ENCODE measurements around the gene RAB14. TPM values are rescaled to one million over a fixed set of nuclear protein-coding genes. Genes with fewer than 3 reads are reported as not detected.
A peak's percentile ranks its signal among the peaks of the same experiment; 100 is the strongest.
"Not testable (repeated sequence)": the region's sequence is repeated elsewhere in the genome, so short reads cannot be mapped to it uniquely, and the experiment has no call there.

RAB14 gene
- total and polyA plus RNA-seq, 5 donors: 22.9 to 57.3 (median 47.4) TPM

GRCh38 chr9:121189006-121189405, 12.7 kb downstream of the RAB14 start:
- Histone ChIP-seq H3K9me3 (ENCODE audit: control insufficient read depth, low read length) (no peaks in the 10 kb centered on the region), H3K4me1 (ENCODE audit: control insufficient read depth, insufficient read depth, low read length) (peaks cover 3% of the 10 kb centered on the region), H3K27me3 (ENCODE audit: control insufficient read depth, insufficient read depth) (no peaks in the 10 kb centered on the region), H3K27ac (ENCODE audit: low read length) (no peak overlapping the region), H3K4me3 (ENCODE audit: low read length) (no peak overlapping the region)
- DNase-seq (no peak), ATAC-seq (no peak)
- WGBS: 89% methylated on average over 1 of the region's 1 CpG
- intact Hi-C loops (cut with DNase I): no loop called here

- intact Hi-C loops (cut with DNase I): no loop called here
- Histone ChIP-seq H3K9me3 (ENCODE audit: control insufficient read depth, low read length) (no peaks in the 10 kb centered on the region), H3K4me3 (ENCODE audit: low read length) (no peak overlapping the region), H3K27ac (ENCODE audit: low read length) (no peak overlapping the region), H3K27me3 (ENCODE audit: control insufficient read depth, insufficient read depth) (no peaks in the 10 kb centered on the region), H3K4me1 (ENCODE audit: control insufficient read depth, insufficient read depth, low read length) (peaks cover 2% of the 10 kb centered on the region)
- ATAC-seq (no peak), DNase-seq (no peak)
- WGBS: 58% methylated on average over 3 of the region's 3 CpGs
These were observed 13.9 kb downstream of the RAB14 start for GRCh38 chr9:121187636-121188305.

GRCh38 chr9:121185774-121186403, 15.8 kb downstream of the RAB14 start:
- no peak overlapping the region for H3K27ac ChIP-seq (ENCODE audit: low read length)
- no peaks in the 10 kb centered on the region for H3K4me1 ChIP-seq (ENCODE audit: control insufficient read depth, insufficient read depth, low read length)
- peak in 1 of 2 donors; percentile 27 for ATAC-seq
- intact Hi-C loops (cut with DNase I): no loop called here
- H3K4me3 ChIP-seq (ENCODE audit: low read length): no peak overlapping the region
- no peaks in the 10 kb centered on the region for H3K27me3 ChIP-seq (ENCODE audit: control insufficient read depth, insufficient read depth)
- no peaks in the 10 kb centered on the region for H3K9me3 ChIP-seq (ENCODE audit: control insufficient read depth, low read length)
- WGBS: 85% methylated on average over 4 of the region's 4 CpGs
- DNase-seq: no peak

- ATAC-seq (no peak), DNase-seq (no peak)
- 67% methylated on average over 3 of the region's 3 CpGs for WGBS
- Histone ChIP-seq H3K4me1 (ENCODE audit: control insufficient read depth, insufficient read depth, low read length) (no peaks in the 10 kb centered on the region), H3K27ac (ENCODE audit: low read length) (no peak overlapping the region), H3K9me3 (ENCODE audit: control insufficient read depth, low read length) (no peaks in the 10 kb centered on the region), H3K4me3 (ENCODE audit: low read length) (no peak overlapping the region), H3K27me3 (ENCODE audit: control insufficient read depth, insufficient read depth) (no peaks in the 10 kb centered on the region)
- intact Hi-C loops (cut with DNase I): no loop called here
These were observed 16.4 kb downstream of the RAB14 start for GRCh38 chr9:121185178-121185745.

- intact Hi-C loops (cut with DNase I): no loop called here
- Histone ChIP-seq H3K4me1 (ENCODE audit: control insufficient read depth, insufficient read depth, low read length) (no peaks in the 10 kb centered on the region), H3K4me3 (ENCODE audit: low read length) (no peak overlapping the region), H3K27ac (ENCODE audit: low read length) (no peak overlapping the region), H3K9me3 (ENCODE audit: control insufficient read depth, low read length) (no peaks in the 10 kb centered on the region), H3K27me3 (ENCODE audit: control insufficient read depth, insufficient read depth) (no peaks in the 10 kb centered on the region)
- DNase-seq (no peak), ATAC-seq (no peak)
These were observed 17.2 kb downstream of the RAB14 start for GRCh38 chr9:121184463-121184862.

- no peak overlapping the region for H3K27ac ChIP-seq (ENCODE audit: low read length)
- 86% methylated on average over 3 of the region's 3 CpGs for WGBS
- no peaks in the 10 kb centered on the region for H3K27me3 ChIP-seq (ENCODE audit: control insufficient read depth, insufficient read depth)
- intact Hi-C loops (cut with DNase I): no loop called here
- ATAC-seq: no peak
- no peaks in the 10 kb centered on the region for H3K9me3 ChIP-seq (ENCODE audit: control insufficient read depth, low read length)
- DNase-seq: no peak
- H3K4me3 ChIP-seq (ENCODE audit: low read length): no peak overlapping the region
- H3K4me1 ChIP-seq (ENCODE audit: control insufficient read depth, insufficient read depth, low read length): no peaks in the 10 kb centered on the region
These were observed 17.8 kb downstream of the RAB14 start for GRCh38 chr9:121183666-121184423.

- H3K27me3 ChIP-seq (ENCODE audit: control insufficient read depth, insufficient read depth): no peaks in the 10 kb centered on the region
- ATAC-seq: no peak
- intact Hi-C loops (cut with DNase I): no loop called here
- DNase-seq: no peak
- no peak overlapping the region for H3K27ac ChIP-seq (ENCODE audit: low read length)
- no peaks in the 10 kb centered on the region for H3K9me3 ChIP-seq (ENCODE audit: control insufficient read depth, low read length)
- H3K4me3 ChIP-seq (ENCODE audit: low read length): no peak overlapping the region
- no peaks in the 10 kb centered on the region for H3K4me1 ChIP-seq (ENCODE audit: control insufficient read depth, insufficient read depth, low read length)
These were observed 18.7 kb downstream of the RAB14 start for GRCh38 chr9:121182989-121183388.

- H3K9me3 ChIP-seq (ENCODE audit: control insufficient read depth, low read length): no peaks in the 10 kb centered on the region
- H3K4me3 ChIP-seq (ENCODE audit: low read length): no peak overlapping the region
- no peak for DNase-seq
- ATAC-seq: no peak
- intact Hi-C loops (cut with DNase I): no loop called here
- no peaks in the 10 kb centered on the region for H3K27me3 ChIP-seq (ENCODE audit: control insufficient read depth, insufficient read depth)
- no peak overlapping the region for H3K27ac ChIP-seq (ENCODE audit: low read length)
- no peaks in the 10 kb centered on the region for H3K4me1 ChIP-seq (ENCODE audit: control insufficient read depth, insufficient read depth, low read length)
- WGBS: 61% methylated on average over 3 of the region's 3 CpGs
These were observed 19.4 kb downstream of the RAB14 start for GRCh38 chr9:121182101-121182836.

- H3K9me3 ChIP-seq (ENCODE audit: control insufficient read depth, low read length): no peaks in the 10 kb centered on the region
- no peaks in the 10 kb centered on the region for H3K4me1 ChIP-seq (ENCODE audit: control insufficient read depth, insufficient read depth, low read length)
- H3K4me3 ChIP-seq (ENCODE audit: low read length): no peak overlapping the region
- no peaks in the 10 kb centered on the region for H3K27me3 ChIP-seq (ENCODE audit: control insufficient read depth, insufficient read depth)
- DNase-seq: peak in 1 of 3 donors; percentile 40
- intact Hi-C loops (cut with DNase I): no loop called here
- no peak overlapping the region for H3K27ac ChIP-seq (ENCODE audit: low read length)
- WGBS: 82% methylated on average over 3 of the region's 3 CpGs
- no peak for ATAC-seq
These were observed 21.6 kb downstream of the RAB14 start for GRCh38 chr9:121179930-121180681.

- H3K4me3 ChIP-seq (ENCODE audit: low read length); H3K4me1 ChIP-seq (ENCODE audit: control insufficient read depth, insufficient read depth, low read length); DNase-seq; H3K27ac ChIP-seq (ENCODE audit: low read length); intact Hi-C loops (cut with DNase I); ATAC-seq; H3K9me3 ChIP-seq (ENCODE audit: control insufficient read depth, low read length); H3K27me3 ChIP-seq (ENCODE audit: control insufficient read depth, insufficient read depth): not testable (repeated sequence)
- WGBS: 80% methylated on average over 1 of the region's 1 CpG
These were observed 22.3 kb downstream of the RAB14 start for GRCh38 chr9:121179373-121179721.

Measured in right cardiac atrium (tissue), 5 donors.